Neural cell (in vitro differentiated cells): ENCODE measurements around the gene PIAS4. TPM values are rescaled to one million over a fixed set of nuclear protein-coding genes. Genes with fewer than 3 reads are reported as not detected.

Source experiments
- H2AFZ ChIP-seq: fragments of 200-600, 300-800 bp; sonication (generic), shearing (Covaris generic); 2 replicates; pipeline ENCODE4 v1.6.0; 2014; ENCODE audit warnings: low read depth, mild to moderate bottlenecking, antibody characterized with exemption, low read length, moderate library complexity
- H3F3A ChIP-seq: fragments of 200-600 bp; shearing (Covaris generic); 2 replicates; pipeline ENCODE4 v1.6.1; 2016; ENCODE audit warnings: mild to moderate bottlenecking, moderate library complexity, mixed read lengths, antibody characterized with exemption, low read length; ENCODE audit not compliant: insufficient read depth, poor library complexity, severe bottlenecking
- H3K27ac ChIP-seq: fragments of 200-600, 300-800 bp; sonication (generic), shearing (Covaris generic); 2 replicates; pipeline ENCODE4 v1.5.1; 2014; ENCODE audit warnings: mild to moderate bottlenecking, low read length, moderate library complexity
- H3K27me3 ChIP-seq: fragments of 300-800, 200-600 bp; sonication (generic), shearing (Covaris generic); 2 replicates; pipeline ENCODE4 v1.6.0; 2014; ENCODE audit warnings: mild to moderate bottlenecking, low read depth, low read length, moderate library complexity; ENCODE audit not compliant: insufficient read depth
- H3K36me3 ChIP-seq: fragments of 300-800, 200-600 bp; sonication (generic), shearing (Covaris generic); 2 replicates; pipeline ENCODE4 v1.5.1; 2014; ENCODE audit warnings: mild to moderate bottlenecking, antibody characterized with exemption, low read length, moderate library complexity; ENCODE audit not compliant: insufficient read depth
- H3K4me2 ChIP-seq: fragments of 300-800, 200-600 bp; sonication (generic), shearing (Covaris generic); 2 replicates; pipeline ENCODE4 v1.6.0; 2014; ENCODE audit warnings: mild to moderate bottlenecking, low read length
- H3K4me3 ChIP-seq: fragments of 300-800, 200-600 bp; sonication (generic), shearing (Covaris generic); 2 replicates; pipeline ENCODE4 v1.5.1; 2014; ENCODE audit warnings: mild to moderate bottlenecking, low read length, moderate library complexity
- H3K79me2 ChIP-seq: fragments of 200-600 bp; shearing (Covaris generic); replicated peaks from 2 replicates; pipeline ENCODE4 v1.6.0; 2014; ENCODE audit warnings: mild to moderate bottlenecking, low read length, moderate library complexity; ENCODE audit not compliant: insufficient read depth
- H3K9ac ChIP-seq: fragments of 300-800, 200-600 bp; sonication (generic), shearing (Covaris generic); 2 replicates; pipeline ENCODE4 v1.6.1; 2016; ENCODE audit warnings: mild to moderate bottlenecking, low read length, mixed read lengths
- H3K9me2 ChIP-seq: fragments of 200-600 bp; shearing (Covaris generic); 2 replicates; pipeline ENCODE4 v1.6.1; 2016; ENCODE audit warnings: mild to moderate bottlenecking, low read length, mixed read lengths; ENCODE audit not compliant: insufficient read depth
- H3K9me3 ChIP-seq: fragments of 200-600, 300-800 bp; sonication (generic), shearing (Covaris generic); 2 replicates; pipeline ENCODE4 v1.6.1; 2016; ENCODE audit warnings: mild to moderate bottlenecking, mixed run types, low read length, moderate library complexity, mixed read lengths
- H4K20me1 ChIP-seq: fragments of 200-600 bp; shearing (Covaris generic); 2 replicates; pipeline ENCODE4 v1.6.1; 2016; ENCODE audit warnings: mild to moderate bottlenecking, mixed run types; ENCODE audit not compliant: insufficient read depth
- EP300 ChIP-seq: fragments of 450-650 bp; conservative IDR thresholded peaks from 2 replicates; pipeline ENCODE4 v1.6.1; 2014; ENCODE audit warnings: antibody characterized with exemption, mild to moderate bottlenecking, moderate library complexity; ENCODE audit not compliant: poor library complexity, severe bottlenecking
- EZH2 ChIP-seq: fragments of 200-600, 300-800 bp; shearing (Covaris generic), sonication (generic); IDR thresholded peaks from 2 replicates; pipeline ENCODE4 v1.6.1; 2014; ENCODE audit warnings: antibody characterized with exemption, low read length, borderline replicate concordance, mild to moderate bottlenecking; ENCODE audit not compliant: insufficient read depth, poor library complexity, severe bottlenecking
- MXI1 ChIP-seq: fragments of 450-650 bp; conservative IDR thresholded peaks from 2 replicates; pipeline ENCODE4 v1.6.1; 2014; ENCODE audit warnings: antibody characterized with exemption, mild to moderate bottlenecking; ENCODE audit not compliant: poor library complexity, severe bottlenecking
- POLR2AphosphoS5 ChIP-seq: IDR thresholded peaks from 2 replicates; pipeline ENCODE4 v1.6.1; 2012
- RAD21 ChIP-seq: fragments of 450-650 bp; conservative IDR thresholded peaks from 2 replicates; pipeline ENCODE4 v1.6.1; 2014; ENCODE audit warnings: antibody characterized with exemption, mild to moderate bottlenecking, moderate library complexity
- SMC3 ChIP-seq: fragments of 450-650 bp; conservative IDR thresholded peaks from 2 replicates; pipeline ENCODE4 v1.6.1; 2014; ENCODE audit warnings: antibody characterized with exemption, mild to moderate bottlenecking, moderate library complexity; ENCODE audit not compliant: poor library complexity
- TAF1 ChIP-seq: IDR thresholded peaks from 2 replicates; pipeline ENCODE4 v1.6.1; 2012; ENCODE audit warnings: low read depth
- polyA plus RNA-seq: library from polyadenylated mRNA; depleted of rRNA; stranded (reverse); fragments of >200 nt; gene quantifications from 2 replicates; pipeline ENCODE4 v1.2.3, GENCODE V29; 2014
- TF ChIP-seq, protein P1 (sequence below): IDR thresholded peaks from 2 replicates; pipeline ENCODE4 v1.6.1; 2012; ENCODE audit warnings: borderline replicate concordance
- TF ChIP-seq, protein P2 (sequence below): fragments of 450-650 bp; IDR thresholded peaks from 2 replicates; pipeline ENCODE4 v1.5.1; 2014; ENCODE audit warnings: antibody characterized with exemption, mild to moderate bottlenecking, moderate library complexity; ENCODE audit not compliant: poor library complexity, severe bottlenecking

PIAS4 gene
- polyA plus RNA-seq, 1 donor from 2014 or later, result 22.3 TPM

DNA sequence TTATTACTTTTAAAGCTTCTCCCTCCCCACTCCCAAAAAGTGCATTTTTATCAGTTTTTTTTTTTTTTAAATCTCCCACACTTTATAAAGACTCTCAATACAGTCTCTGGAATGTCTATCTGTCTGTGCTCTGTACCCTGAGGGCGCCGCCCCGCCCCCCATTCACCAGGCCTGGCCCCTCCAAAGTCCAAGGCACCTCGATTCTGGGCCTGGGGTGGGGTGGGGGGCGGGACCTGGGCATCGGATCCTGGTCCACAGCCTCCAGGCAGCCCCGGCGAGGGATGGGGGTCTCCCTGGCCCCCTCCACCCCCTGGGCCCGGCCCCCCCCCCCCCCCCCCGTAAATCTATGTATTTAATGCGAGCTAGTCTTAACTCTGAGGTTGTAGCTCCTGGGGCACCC, 35.9 kb downstream of the PIAS4 start:
- Histone ChIP-seq H3F3A (no peaks in the 10 kb centered on the region), H3K27ac (no peak overlapping the region), H3K79me2 (no peaks in the 10 kb centered on the region), H3K4me3 (no peak overlapping the region), H4K20me1 (no peaks in the 10 kb centered on the region), H3K27me3 (no peaks in the 10 kb centered on the region), H3K4me2 (no peak overlapping the region), H3K9ac (no peak overlapping the region), H3K36me3 (no peaks in the 10 kb centered on the region), H2AFZ (no peak overlapping the region), H3K9me3 (no peaks in the 10 kb centered on the region), H3K9me2 (no peaks in the 10 kb centered on the region)
- TF ChIP-seq EP300, result no peak
- no peak for TF ChIP-seq SMC3
- TF ChIP-seq, protein P1, sequence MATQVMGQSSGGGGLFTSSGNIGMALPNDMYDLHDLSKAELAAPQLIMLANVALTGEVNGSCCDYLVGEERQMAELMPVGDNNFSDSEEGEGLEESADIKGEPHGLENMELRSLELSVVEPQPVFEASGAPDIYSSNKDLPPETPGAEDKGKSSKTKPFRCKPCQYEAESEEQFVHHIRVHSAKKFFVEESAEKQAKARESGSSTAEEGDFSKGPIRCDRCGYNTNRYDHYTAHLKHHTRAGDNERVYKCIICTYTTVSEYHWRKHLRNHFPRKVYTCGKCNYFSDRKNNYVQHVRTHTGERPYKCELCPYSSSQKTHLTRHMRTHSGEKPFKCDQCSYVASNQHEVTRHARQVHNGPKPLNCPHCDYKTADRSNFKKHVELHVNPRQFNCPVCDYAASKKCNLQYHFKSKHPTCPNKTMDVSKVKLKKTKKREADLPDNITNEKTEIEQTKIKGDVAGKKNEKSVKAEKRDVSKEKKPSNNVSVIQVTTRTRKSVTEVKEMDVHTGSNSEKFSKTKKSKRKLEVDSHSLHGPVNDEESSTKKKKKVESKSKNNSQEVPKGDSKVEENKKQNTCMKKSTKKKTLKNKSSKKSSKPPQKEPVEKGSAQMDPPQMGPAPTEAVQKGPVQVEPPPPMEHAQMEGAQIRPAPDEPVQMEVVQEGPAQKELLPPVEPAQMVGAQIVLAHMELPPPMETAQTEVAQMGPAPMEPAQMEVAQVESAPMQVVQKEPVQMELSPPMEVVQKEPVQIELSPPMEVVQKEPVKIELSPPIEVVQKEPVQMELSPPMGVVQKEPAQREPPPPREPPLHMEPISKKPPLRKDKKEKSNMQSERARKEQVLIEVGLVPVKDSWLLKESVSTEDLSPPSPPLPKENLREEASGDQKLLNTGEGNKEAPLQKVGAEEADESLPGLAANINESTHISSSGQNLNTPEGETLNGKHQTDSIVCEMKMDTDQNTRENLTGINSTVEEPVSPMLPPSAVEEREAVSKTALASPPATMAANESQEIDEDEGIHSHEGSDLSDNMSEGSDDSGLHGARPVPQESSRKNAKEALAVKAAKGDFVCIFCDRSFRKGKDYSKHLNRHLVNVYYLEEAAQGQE, result no peak
- TF ChIP-seq POLR2AphosphoS5, result no peak
- no peak for TF ChIP-seq RAD21
- TF ChIP-seq EZH2, result no peak
- TF ChIP-seq, protein P2, sequence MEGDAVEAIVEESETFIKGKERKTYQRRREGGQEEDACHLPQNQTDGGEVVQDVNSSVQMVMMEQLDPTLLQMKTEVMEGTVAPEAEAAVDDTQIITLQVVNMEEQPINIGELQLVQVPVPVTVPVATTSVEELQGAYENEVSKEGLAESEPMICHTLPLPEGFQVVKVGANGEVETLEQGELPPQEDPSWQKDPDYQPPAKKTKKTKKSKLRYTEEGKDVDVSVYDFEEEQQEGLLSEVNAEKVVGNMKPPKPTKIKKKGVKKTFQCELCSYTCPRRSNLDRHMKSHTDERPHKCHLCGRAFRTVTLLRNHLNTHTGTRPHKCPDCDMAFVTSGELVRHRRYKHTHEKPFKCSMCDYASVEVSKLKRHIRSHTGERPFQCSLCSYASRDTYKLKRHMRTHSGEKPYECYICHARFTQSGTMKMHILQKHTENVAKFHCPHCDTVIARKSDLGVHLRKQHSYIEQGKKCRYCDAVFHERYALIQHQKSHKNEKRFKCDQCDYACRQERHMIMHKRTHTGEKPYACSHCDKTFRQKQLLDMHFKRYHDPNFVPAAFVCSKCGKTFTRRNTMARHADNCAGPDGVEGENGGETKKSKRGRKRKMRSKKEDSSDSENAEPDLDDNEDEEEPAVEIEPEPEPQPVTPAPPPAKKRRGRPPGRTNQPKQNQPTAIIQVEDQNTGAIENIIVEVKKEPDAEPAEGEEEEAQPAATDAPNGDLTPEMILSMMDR, result no peak
- TF ChIP-seq TAF1, result no peak
- no peak for TF ChIP-seq MXI1

DNA sequence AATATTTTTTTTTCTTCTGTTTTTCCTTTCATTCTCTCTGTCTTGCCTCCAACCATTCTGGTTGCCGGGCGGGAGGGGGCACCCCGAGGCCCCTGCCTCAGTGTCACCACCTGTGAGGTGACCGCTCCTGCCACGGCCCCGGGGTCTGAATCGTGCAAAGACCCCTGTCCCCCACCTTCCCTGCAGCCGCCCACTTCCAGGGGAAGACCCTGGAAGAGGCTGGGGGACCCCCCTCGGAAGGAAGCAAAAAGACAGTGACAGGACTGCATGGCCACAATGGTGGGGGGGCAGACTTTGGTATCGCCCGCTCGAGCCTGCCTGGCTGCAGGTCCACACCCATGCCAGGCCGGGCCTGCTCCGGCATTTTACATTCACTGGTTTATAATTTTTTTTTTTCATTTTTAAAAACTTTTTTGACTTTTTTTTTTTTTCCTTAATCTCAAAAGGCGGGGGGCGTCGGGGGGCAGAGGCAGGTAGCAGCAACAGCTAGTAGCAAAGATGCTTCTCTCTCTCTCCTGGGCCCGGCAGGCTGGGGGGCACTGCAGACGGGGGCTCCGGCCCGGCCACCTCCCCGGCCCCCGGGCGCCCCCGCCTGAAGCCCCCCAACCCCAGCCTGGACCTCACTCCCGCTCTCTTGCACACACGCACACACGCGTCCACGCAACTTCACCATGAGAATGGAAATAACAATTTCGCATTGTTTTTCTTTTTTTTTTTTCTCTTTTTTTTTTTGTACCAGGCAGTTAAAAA, 36.6 kb downstream of the PIAS4 start:
- Histone ChIP-seq H3K36me3 (no peaks in the 10 kb centered on the region), H3F3A (no peaks in the 10 kb centered on the region), H3K9ac (no peak overlapping the region), H2AFZ (no peak overlapping the region), H3K4me3 (no peak overlapping the region), H3K79me2 (no peaks in the 10 kb centered on the region), H3K27me3 (no peaks in the 10 kb centered on the region), H3K9me3 (no peaks in the 10 kb centered on the region), H3K27ac (no peak overlapping the region), H4K20me1 (no peaks in the 10 kb centered on the region), H3K9me2 (no peaks in the 10 kb centered on the region), H3K4me2 (no peak overlapping the region)
- TF ChIP-seq EP300, result no peak
